Measurements from ENCODE around the gene EDN2. TPM values are rescaled to one million over a fixed set of nuclear protein-coding genes. Genes with fewer than 3 reads are reported as not detected.

EDN2 gene
- total and polyA plus RNA-seq, 2 of the 8 experiments (the other 6 are each of a cell fraction or from before 2014, with no cell fraction given): 0.32 to 0.39 TPM

- H4K20me1 ChIP-seq (replicated peaks in 1 of 2; ENCODE audit: control insufficient read depth in 1 of 2, insufficient read depth in 2 of 2, low read length in 2 of 2): no peaks in the 10 kb centered on the region
- H4K91ac ChIP-seq (replicated peaks; ENCODE audit: insufficient read length, low read length): peak overlapping the region; percentile 96
- H2BK120ac ChIP-seq (replicated peaks; ENCODE audit: low read depth, low read length): peak overlapping the region; percentile 49
- H3K9me3 ChIP-seq (ENCODE audit: insufficient read depth in 2 of 2, low read depth in 1 of 2, low read length in 1 of 2): no peaks in the 10 kb centered on the region
- no peaks in the 10 kb centered on the region for H3K79me1 ChIP-seq (ENCODE audit: low read depth, low read length)
- H3K23ac ChIP-seq (ENCODE audit: insufficient read length): no peak overlapping the region
- peak overlapping the region; percentile 99 for H4K8ac ChIP-seq (ENCODE audit: extremely low read depth, insufficient read depth, low read length)
- H2BK15ac ChIP-seq (ENCODE audit: low read length): peak overlapping the region; percentile 88; the same call in 1 of the 2 replicates
- peaks cover 0 to 23% (median 17%) of the 10 kb centered on the region in 4 experiments; a peak in 6 of 7 replicates for H3K4me1 ChIP-seq (replicated peaks in 1 of 4; ENCODE audit: control insufficient read depth in 3 of 4, insufficient read depth in 4 of 4, low read length in 3 of 4)
- H2AFZ ChIP-seq (ENCODE audit: low read length): 0 out of 2 replicates have a peak overlapping the region, but pooled peaks have one; percentile 6
- peak overlapping the region; percentile 68 for H3K14ac ChIP-seq (ENCODE audit: insufficient read length)
- H3K4ac ChIP-seq (replicated peaks; ENCODE audit: insufficient read length, low read depth, low read length): peak overlapping the region; percentile 78
- peaks cover 0 to 13% (median 11%) of the 10 kb centered on the region in 4 experiments; a peak in 3 of 7 replicates for H3K27me3 ChIP-seq (replicated peaks in 1 of 4; ENCODE audit: control insufficient read depth in 3 of 4, extremely low read depth in 1 of 4, insufficient read depth in 3 of 4, low read length in 3 of 4)
- ChIA-PET POLR2A (ENCODE audit: partially characterized antibody) (interaction anchor here (0.6 to 3.5 kb wide), 12 partner anchors 9 to 148 kb away, joined by 3 to 21 read pairs (median 4); partner anchors contain the start of gene EDN2), CTCF (ENCODE audit: partially characterized antibody) (interaction anchor here (1.0 to 14.9 kb wide), 9 partner anchors 9 to 117 kb away, joined by 3 to 205 read pairs (median 30); partner anchors contain the start of gene EDN2)
- H2AK5ac ChIP-seq (ENCODE audit: low read depth, low read length): peak overlapping the region; percentile 79; the same call in 1 of the 2 replicates
- H2BK12ac ChIP-seq (ENCODE audit: low read depth, low read length): peak overlapping the region; percentile 99
- peaks cover 4% of the 10 kb centered on the region; the same call in 1 of the 2 replicates for H3K23me2 ChIP-seq (ENCODE audit: low read depth, low read length)
- H3K18ac ChIP-seq (ENCODE audit: extremely low read depth, low read length): peak overlapping the region; percentile 97
- no peaks in the 10 kb centered on the region for H3K36me3 ChIP-seq (ENCODE audit: control insufficient read depth in 2 of 4, insufficient read depth in 4 of 4, low read length in 3 of 4)
- H3K27ac ChIP-seq (ENCODE audit: low read depth, low read length): peak overlapping the region; percentile 75; the same call in 1 of the 2 replicates
- peak overlapping the region; percentile 39; the same call in 1 of the 2 replicates for H2BK5ac ChIP-seq (ENCODE audit: low read depth, low read length)
- H3K56ac ChIP-seq (replicated peaks; ENCODE audit: insufficient read length, low read depth, low read length): peak overlapping the region; percentile 9
- peak overlapping the region; percentile 6 to 51 (median 24); a peak in 6 of 8 replicates for H3K4me3 ChIP-seq (ENCODE audit: extremely low read depth in 1 of 4, insufficient read depth in 2 of 4, low read depth in 3 of 4, low read length in 4 of 4)
- FAIRE-seq (no peak), DNase-seq (ENCODE audit: low read depth in 1 of 2, low spot score in 2 of 2) (peak; percentile 69 to 88)
- peak overlapping the region; percentile 51 for H4K5ac ChIP-seq (ENCODE audit: insufficient read length, low read depth, low read length)
- H3K79me2 ChIP-seq (ENCODE audit: control insufficient read depth in 1 of 2, insufficient read depth in 2 of 2, low read length in 2 of 2): no peaks in the 10 kb centered on the region
- H2BK20ac ChIP-seq (ENCODE audit: low read length): no peak overlapping the region; the same call in 1 of the 2 replicates
- peak overlapping the region; percentile 61 to 65 for H3K4me2 ChIP-seq (ENCODE audit: insufficient read depth in 1 of 2, low read depth in 2 of 2, low read length in 2 of 2)
- H3K9ac ChIP-seq (replicated peaks in 1 of 4; ENCODE audit: extremely low read depth in 1 of 4, low read depth in 3 of 4, low read length in 3 of 4): peak overlapping the region; percentile 56 to 64 (median 59); a peak in 6 of 7 replicates
- WGBS, 2 experiments (ENCODE audit: extremely low coverage in 1 of 2, insufficient coverage in 1 of 2, insufficient read length in 1 of 2, insufficient replicate concordance in 2 of 2, low coverage in 1 of 2, low lambda C conversion rate in 2 of 2, missing lambda C conversion rate in 1 of 2): 5% methylated on average over 42 of the region's 74 CpGs; no CpG with 5 or more reads in 1 of the 2 experiments
- TF ChIP-seq TBP (IDR thresholded peaks at IDR 0.05; ENCODE audit: low read depth, low read length) (peak; percentile 55; the same call in 1 of the 2 replicates), KDM4A (IDR thresholded peaks at IDR 0.05; ENCODE audit: low read depth, low read length, severe bottlenecking) (peak; percentile 27), CREB1 (IDR thresholded peaks at IDR 0.05) (peak; percentile 70), HDAC6 (IDR thresholded peaks at IDR 0.05; ENCODE audit: low read depth, low read length) (no peak), RNF2 (IDR thresholded peaks at IDR 0.05; ENCODE audit: borderline replicate concordance, low read depth, low read length, missing control alignments, poor library complexity, severe bottlenecking) (peak; percentile 34), POLR2A (IDR thresholded peaks at IDR 0.05; ENCODE audit: control extremely low read depth in 1 of 2, low read depth in 2 of 2, low read length in 2 of 2) (no peak; a peak in 1 of 3 replicates), PHF8 (conservative IDR thresholded peaks at IDR 0.05; ENCODE audit: low read depth, low read length) (peak; percentile 47; the same call in 1 of the 2 replicates)
- TF ChIP-seq, protein P1, sequence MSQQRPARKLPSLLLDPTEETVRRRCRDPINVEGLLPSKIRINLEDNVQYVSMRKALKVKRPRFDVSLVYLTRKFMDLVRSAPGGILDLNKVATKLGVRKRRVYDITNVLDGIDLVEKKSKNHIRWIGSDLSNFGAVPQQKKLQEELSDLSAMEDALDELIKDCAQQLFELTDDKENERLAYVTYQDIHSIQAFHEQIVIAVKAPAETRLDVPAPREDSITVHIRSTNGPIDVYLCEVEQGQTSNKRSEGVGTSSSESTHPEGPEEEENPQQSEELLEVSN (IDR thresholded peaks at IDR 0.05): peak; percentile 88
Observed at GRCh38 chr1:41496080-41497055, 11.9 kb upstream of the EDN2 start.
